ENCODE data around the gene ARFIP1. TPM values are rescaled to one million over a fixed set of nuclear protein-coding genes. Genes with fewer than 3 reads are reported as not detected.
"Not testable (repeated sequence)": the region's sequence is repeated elsewhere in the genome, so short reads cannot be mapped to it uniquely, and the experiment has no call there.

ARFIP1 gene
- total RNA-seq, 4 donors from 2014 or later: 27.3 to 44.0 (median 39.2) TPM

- Histone ChIP-seq H3K4me1 (no peaks in the 10 kb centered on the region), H3K4me3 (no peak overlapping the region), H3K27ac (no peak overlapping the region), H3K27me3 (no peaks in the 10 kb centered on the region), H3K9me3 (peaks cover 0 to 15% (median 2%) of the 10 kb centered on the region in 4 donors), H3K36me3 (peaks cover 0 to 31% (median 0%) of the 10 kb centered on the region in 3 donors)
- DNase-seq (ENCODE audit: low spot score in 2 of 2): no peak
- no peak for TF ChIP-seq EP300 (IDR thresholded peaks at IDR 0.05)
- TF ChIP-seq POLR2A (IDR thresholded peaks at IDR 0.05): no peak
- TF ChIP-seq CTCF (IDR thresholded peaks at IDR 0.05): no peak
- 84 to 90% methylated on average over 1 of the region's 1 CpG for WGBS, 2 donors
Observed at GRCh38 chr4:152828122-152828521, 48.4 kb downstream of the ARFIP1 start.

GRCh38 chr4:152831416-152831815 is 51.7 kb downstream of the ARFIP1 start:
- 98 to 100% methylated on average over 2 of the region's 2 CpGs for WGBS, 2 donors
- H3K27ac ChIP-seq: no peak overlapping the region
- peaks cover 0 to 15% (median 2%) of the 10 kb centered on the region in 4 donors for H3K9me3 ChIP-seq
- TF ChIP-seq CTCF (IDR thresholded peaks at IDR 0.05): no peak
- no peak for TF ChIP-seq EP300 (IDR thresholded peaks at IDR 0.05)
- no peak for TF ChIP-seq POLR2A (IDR thresholded peaks at IDR 0.05)
- H3K36me3 ChIP-seq: peaks cover 0 to 63% (median 0%) of the 10 kb centered on the region in 3 donors
- H3K27me3 ChIP-seq: no peaks in the 10 kb centered on the region
- no peak overlapping the region for H3K4me3 ChIP-seq
- no peaks in the 10 kb centered on the region for H3K4me1 ChIP-seq
- no peak for DNase-seq (ENCODE audit: low spot score in 2 of 2)

GRCh38 chr4:152836936-152837335 is 57.2 kb downstream of the ARFIP1 start:
- 92 to 93% methylated on average over 3 of the region's 3 CpGs for WGBS, 2 donors
- Histone ChIP-seq H3K4me3 (no peak overlapping the region), H3K4me1 (no peaks in the 10 kb centered on the region), H3K36me3 (peaks cover 0 to 76% (median 0%) of the 10 kb centered on the region in 3 donors), H3K27me3 (no peaks in the 10 kb centered on the region), H3K27ac (no peak overlapping the region), H3K9me3 (peaks cover 0 to 19% (median 0%) of the 10 kb centered on the region in 4 donors)
- no peak for DNase-seq (ENCODE audit: low spot score in 2 of 2)
- TF ChIP-seq EP300 (IDR thresholded peaks at IDR 0.05) (no peak), POLR2A (IDR thresholded peaks at IDR 0.05) (no peak), CTCF (IDR thresholded peaks at IDR 0.05) (no peak)

- WGBS, 2 donors: 86 to 92% methylated on average over 1 of the region's 1 CpG
- not testable (repeated sequence) for H3K4me1 ChIP-seq; H3K27me3 ChIP-seq; H3K4me3 ChIP-seq; DNase-seq (ENCODE audit: low spot score in 2 of 2); H3K27ac ChIP-seq
- H3K9me3 ChIP-seq: peaks cover 0 to 22% (median 0%) of the 10 kb centered on the region in 4 donors
- H3K36me3 ChIP-seq: peaks cover 0 to 60% (median 0%) of the 10 kb centered on the region in 3 donors
Observed at GRCh38 chr4:152839729-152840128, 60.0 kb downstream of the ARFIP1 start.

- TF ChIP-seq CTCF (IDR thresholded peaks at IDR 0.05) (no peak), EP300 (IDR thresholded peaks at IDR 0.05) (no peak), POLR2A (IDR thresholded peaks at IDR 0.05) (no peak)
- Histone ChIP-seq H3K9me3 (peaks cover 0 to 12% (median 0%) of the 10 kb centered on the region in 4 donors), H3K4me1 (peaks cover 0 to 9% (median 0%) of the 10 kb centered on the region in 4 donors), H3K27ac (no peak overlapping the region), H3K36me3 (peaks cover 0 to 23% (median 0%) of the 10 kb centered on the region in 3 donors), H3K4me3 (no peak overlapping the region), H3K27me3 (no peaks in the 10 kb centered on the region)
- 79 to 83% methylated on average over 11 of the region's 11 CpGs for WGBS, 2 donors
- no peak for DNase-seq (ENCODE audit: low spot score in 2 of 2)
Observed at GRCh38 chr4:152843481-152844090, 63.8 kb downstream of the ARFIP1 start.
